Liver (tissue), 9 donors: ENCODE data around the gene MICU1. TPM values are rescaled to one million over a fixed set of nuclear protein-coding genes. Genes with fewer than 3 reads are reported as not detected.

ENCODE experiments used
- DNase-seq: peaks from one replicate; pipeline ENCODE4 v3.0.0-alpha.2; 2017; ENCODE audit warnings: low spot score
- H3K27ac ChIP-seq, 2 donors: one replicate each; pipeline ENCODE4 v1.7.0; 2013; ENCODE audit warnings: inconsistent platforms in 2 of 2, low read length in 2 of 2, control low read depth in 1 of 2, low read depth in 1 of 2, mild to moderate bottlenecking in 1 of 2
- H3K27me3 ChIP-seq, 4 donors: one replicate each; pipeline versions ENCODE4 v1.6.1 to v1.7.0; 2013; ENCODE audit warnings: low read length in 3 of 4, inconsistent platforms in 1 of 4, mild to moderate bottlenecking in 1 of 4, moderate library complexity in 1 of 4; ENCODE audit not compliant: control insufficient read depth in 4 of 4, insufficient read depth in 4 of 4
- H3K36me3 ChIP-seq, 4 donors: one replicate each; pipeline versions ENCODE4 v1.6.1 to v1.7.0; 2013; ENCODE audit warnings: low read length in 3 of 4, mild to moderate bottlenecking in 3 of 4, low read depth in 1 of 4, moderate library complexity in 1 of 4; ENCODE audit not compliant: control insufficient read depth in 4 of 4, insufficient read depth in 3 of 4
- H3K4me1 ChIP-seq, 4 donors: one replicate each; pipeline versions ENCODE4 v1.6.1 to v1.7.0; 2013; ENCODE audit warnings: low read length in 3 of 4, mild to moderate bottlenecking in 3 of 4, moderate library complexity in 1 of 4; ENCODE audit not compliant: control insufficient read depth in 4 of 4, insufficient read depth in 4 of 4
- H3K4me3 ChIP-seq, 3 donors: one replicate each; pipeline versions ENCODE4 v1.6.1 to v1.7.0; 2013; ENCODE audit warnings: low read length in 3 of 3, control low read depth in 1 of 3, low read depth in 1 of 3, mild to moderate bottlenecking in 1 of 3
- H3K9ac ChIP-seq, 2 donors: one replicate each; pipeline ENCODE4 v1.7.0; 2013; ENCODE audit warnings: low read length in 2 of 2, mild to moderate bottlenecking in 2 of 2, moderate library complexity in 2 of 2, control low read depth in 1 of 2, low read depth in 1 of 2
- H3K9me3 ChIP-seq, 4 donors: one replicate each; pipeline versions ENCODE4 v1.6.1 to v1.7.0; 2013; ENCODE audit warnings: low read length in 3 of 4; ENCODE audit not compliant: control insufficient read depth in 4 of 4
- ATF3 ChIP-seq: IDR thresholded peaks from 2 replicates; pipeline ENCODE4 v1.6.1; 2016; ENCODE audit warnings: antibody characterized with exemption
- EGR1 ChIP-seq, 2 donors: IDR thresholded peaks; 2 replicates each; pipeline ENCODE4 v1.6.1; 2016 to 2018; ENCODE audit warnings: antibody characterized with exemption in 2 of 2, low read depth in 2 of 2
- FOXA1 ChIP-seq: IDR thresholded peaks from 2 replicates; pipeline ENCODE4 v1.6.1; 2016; ENCODE audit warnings: antibody characterized with exemption
- FOXA2 ChIP-seq: IDR thresholded peaks from 2 replicates; pipeline ENCODE4 v1.6.1; 2016; ENCODE audit warnings: antibody characterized with exemption
- GABPA ChIP-seq, 2 donors: IDR thresholded peaks in 1 of 2; conservative IDR thresholded peaks in 1 of 2; 2 replicates each; pipeline ENCODE4 v1.6.1; 2016; ENCODE audit warnings: antibody characterized with exemption in 2 of 2, mild to moderate bottlenecking in 1 of 2, moderate library complexity in 1 of 2
- HNF4A ChIP-seq, 2 donors: conservative IDR thresholded peaks; 2 replicates each; pipeline ENCODE4 v1.6.1; 2016; ENCODE audit warnings: antibody characterized with exemption in 2 of 2, mild to moderate bottlenecking in 2 of 2
- HNF4G ChIP-seq: IDR thresholded peaks from 2 replicates; pipeline ENCODE4 v1.6.1; 2016; ENCODE audit warnings: antibody characterized with exemption
- JUND ChIP-seq, 2 donors: IDR thresholded peaks; 2 replicates each; pipeline ENCODE4 v1.6.1; 2016; ENCODE audit warnings: antibody characterized with exemption in 2 of 2
- NR2F2 ChIP-seq: IDR thresholded peaks from 2 replicates; pipeline ENCODE4 v1.6.1; 2016; ENCODE audit warnings: antibody characterized with exemption
- RAD21 ChIP-seq, 2 donors: IDR thresholded peaks; 2 replicates each; pipeline ENCODE4 v1.6.1; 2016; ENCODE audit warnings: antibody characterized with exemption in 2 of 2, mild to moderate bottlenecking in 2 of 2
- RXRA ChIP-seq, 2 donors: IDR thresholded peaks; 2 replicates each; pipeline ENCODE4 v1.6.1; 2017 to 2018; ENCODE audit warnings: antibody characterized with exemption in 2 of 2, mild to moderate bottlenecking in 1 of 2
- SP1 ChIP-seq: IDR thresholded peaks from 2 replicates; pipeline ENCODE4 v1.6.1; 2018; ENCODE audit warnings: antibody characterized with exemption, mild to moderate bottlenecking
- TAF1 ChIP-seq: conservative IDR thresholded peaks from 2 replicates; pipeline ENCODE4 v1.6.1; 2016; ENCODE audit warnings: antibody characterized with exemption, mild to moderate bottlenecking
- YY1 ChIP-seq: IDR thresholded peaks from 2 replicates; pipeline ENCODE4 v1.6.1; 2016; ENCODE audit warnings: antibody characterized with exemption, mild to moderate bottlenecking
- ZBTB33 ChIP-seq: IDR thresholded peaks from 2 replicates; pipeline ENCODE4 v1.6.1; 2016; ENCODE audit warnings: antibody characterized with exemption
- WGBS: extraction: QIAGEN DNeasy Blood & Tissue Kit; methylation state at CpG from one replicate; pipeline ENCODE4 v1.1.7; 2013; 5-methylcytosine and 5-hydroxymethylcytosine counted together
- polyA plus RNA-seq, 2 donors: library from polyadenylated mRNA; stranded (reverse) in 1 of 2; unstranded in 1 of 2; fragments of 200-250 nt in 1 of 2; fragments of >200 nt in 1 of 2; fragmentation: Nextera tagmentation in 1 of 2; extraction: Ambion mirVana in 1 of 2; gene quantifications; one replicate each; pipeline versions ENCODE4 v1.2.1 to v1.2.3, GENCODE V29; 2013 to 2015
- total RNA-seq, 2 donors: library from RNA; depleted of rRNA; stranded (reverse); fragments of >200 nt; gene quantifications; one replicate each; pipeline ENCODE4 v1.2.3, GENCODE V29; 2014
- TF ChIP-seq, protein P1 (sequence below): IDR thresholded peaks from 2 replicates; pipeline ENCODE4 v1.6.1; 2016; ENCODE audit warnings: antibody characterized with exemption, mild to moderate bottlenecking
- TF ChIP-seq, protein P2 (sequence below): IDR thresholded peaks from 2 replicates; pipeline ENCODE4 v1.6.1; 2016; ENCODE audit warnings: antibody characterized with exemption
- TF ChIP-seq, protein P3 (sequence below): fragments of 150-350 bp; IDR thresholded peaks from 2 replicates; pipeline ENCODE4 v1.5.1; 2017; ENCODE audit warnings: improper control_type of control experiment, low read depth, low read length; ENCODE audit not compliant: missing input control
- donor health status: healthy.
- donor health status: healthy.
- donor health status: healthy.
- donor health status: healthy.
- donor health status: healthy.

MICU1 gene
- total and polyA plus RNA-seq, 4 donors = 26.4 to 47.4 (median 32.1) TPM

GRCh38 chr10:72505435-72505834 is 120.4 kb downstream of the MICU1 start:
- TF ChIP-seq ZBTB33 (no peak), GABPA (IDR thresholded peaks at IDR 0.05 in 1 of 2, conservative IDR thresholded peaks at IDR 0.05 in 1 of 2) (no peak), HNF4A (conservative IDR thresholded peaks at IDR 0.05) (no peak), RXRA (IDR thresholded peaks at IDR 0.05) (no peak), FOXA1 (no peak), SP1 (no peak), NR2F2 (no peak)
- H3K9ac ChIP-seq = no peak overlapping the region
- H3K4me3 ChIP-seq = no peak overlapping the region
- H3K9me3 ChIP-seq = no peaks in the 10 kb centered on the region
- H3K27me3 ChIP-seq = no peaks in the 10 kb centered on the region
- no peak overlapping the region for H3K27ac ChIP-seq
- 99% methylated on average over 6 of the region's 6 CpGs for WGBS
- DNase-seq = no peak
- peaks cover 0 to 17% (median 3%) of the 10 kb centered on the region in 4 donors for H3K36me3 ChIP-seq
- H3K4me1 ChIP-seq = peaks cover 0 to 21% (median 17%) of the 10 kb centered on the region in 4 donors

DNA sequence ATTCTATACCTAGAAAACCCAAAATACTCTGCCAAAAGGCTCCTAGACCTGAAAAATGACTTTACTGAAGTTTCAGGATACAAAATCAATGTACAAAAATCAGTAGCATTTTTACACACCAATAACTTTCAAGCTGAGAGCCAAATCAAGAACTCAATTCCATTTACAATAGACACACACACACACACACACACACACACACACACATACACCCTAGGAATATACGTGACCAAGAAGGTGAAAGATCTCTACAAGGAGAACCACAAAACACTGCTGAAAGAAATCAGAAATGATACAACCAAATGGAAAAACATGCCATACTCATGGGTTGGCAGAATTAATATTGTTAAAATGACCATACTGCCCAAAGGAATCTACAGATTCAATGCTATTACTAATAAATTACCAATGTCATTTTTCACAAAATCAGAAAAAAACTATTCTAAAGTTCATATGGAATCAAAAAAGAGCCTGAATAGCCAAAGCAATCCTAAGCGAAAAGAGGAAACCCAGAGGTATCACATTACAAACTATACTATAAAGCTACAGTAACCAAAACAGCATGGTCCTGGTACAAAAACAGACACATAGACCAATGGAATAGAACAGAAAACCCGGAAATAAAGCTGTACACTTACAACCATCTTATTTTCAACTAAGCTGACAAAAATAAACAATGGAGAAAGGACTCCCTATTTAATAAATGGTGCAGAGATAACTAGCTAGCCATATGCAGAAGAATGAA is 122.0 kb downstream of the MICU1 start:
- DNase-seq = no peak
- H3K27ac ChIP-seq = peak overlapping the region; percentile 37 to 52
- TF ChIP-seq JUND (IDR thresholded peaks at IDR 0.05) (no peak), YY1 (no peak), GABPA (IDR thresholded peaks at IDR 0.05 in 1 of 2, conservative IDR thresholded peaks at IDR 0.05 in 1 of 2) (no peak), ZBTB33 (no peak), NR2F2 (no peak), SP1 (no peak), TAF1 (no peak), FOXA2 (no peak), ATF3 (no peak), HNF4G (no peak), HNF4A (conservative IDR thresholded peaks at IDR 0.05) (no peak), EGR1 (IDR thresholded peaks at IDR 0.05; ENCODE audit: low read depth in 2 of 2) (no peak), FOXA1 (no peak), RAD21 (IDR thresholded peaks at IDR 0.05) (no peak), RXRA (IDR thresholded peaks at IDR 0.05) (no peak)
- TF ChIP-seq, protein P1, sequence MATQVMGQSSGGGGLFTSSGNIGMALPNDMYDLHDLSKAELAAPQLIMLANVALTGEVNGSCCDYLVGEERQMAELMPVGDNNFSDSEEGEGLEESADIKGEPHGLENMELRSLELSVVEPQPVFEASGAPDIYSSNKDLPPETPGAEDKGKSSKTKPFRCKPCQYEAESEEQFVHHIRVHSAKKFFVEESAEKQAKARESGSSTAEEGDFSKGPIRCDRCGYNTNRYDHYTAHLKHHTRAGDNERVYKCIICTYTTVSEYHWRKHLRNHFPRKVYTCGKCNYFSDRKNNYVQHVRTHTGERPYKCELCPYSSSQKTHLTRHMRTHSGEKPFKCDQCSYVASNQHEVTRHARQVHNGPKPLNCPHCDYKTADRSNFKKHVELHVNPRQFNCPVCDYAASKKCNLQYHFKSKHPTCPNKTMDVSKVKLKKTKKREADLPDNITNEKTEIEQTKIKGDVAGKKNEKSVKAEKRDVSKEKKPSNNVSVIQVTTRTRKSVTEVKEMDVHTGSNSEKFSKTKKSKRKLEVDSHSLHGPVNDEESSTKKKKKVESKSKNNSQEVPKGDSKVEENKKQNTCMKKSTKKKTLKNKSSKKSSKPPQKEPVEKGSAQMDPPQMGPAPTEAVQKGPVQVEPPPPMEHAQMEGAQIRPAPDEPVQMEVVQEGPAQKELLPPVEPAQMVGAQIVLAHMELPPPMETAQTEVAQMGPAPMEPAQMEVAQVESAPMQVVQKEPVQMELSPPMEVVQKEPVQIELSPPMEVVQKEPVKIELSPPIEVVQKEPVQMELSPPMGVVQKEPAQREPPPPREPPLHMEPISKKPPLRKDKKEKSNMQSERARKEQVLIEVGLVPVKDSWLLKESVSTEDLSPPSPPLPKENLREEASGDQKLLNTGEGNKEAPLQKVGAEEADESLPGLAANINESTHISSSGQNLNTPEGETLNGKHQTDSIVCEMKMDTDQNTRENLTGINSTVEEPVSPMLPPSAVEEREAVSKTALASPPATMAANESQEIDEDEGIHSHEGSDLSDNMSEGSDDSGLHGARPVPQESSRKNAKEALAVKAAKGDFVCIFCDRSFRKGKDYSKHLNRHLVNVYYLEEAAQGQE = no peak
- TF ChIP-seq, protein P2, sequence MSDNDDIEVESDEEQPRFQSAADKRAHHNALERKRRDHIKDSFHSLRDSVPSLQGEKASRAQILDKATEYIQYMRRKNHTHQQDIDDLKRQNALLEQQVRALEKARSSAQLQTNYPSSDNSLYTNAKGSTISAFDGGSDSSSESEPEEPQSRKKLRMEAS = no peak
- TF ChIP-seq, protein P3, sequence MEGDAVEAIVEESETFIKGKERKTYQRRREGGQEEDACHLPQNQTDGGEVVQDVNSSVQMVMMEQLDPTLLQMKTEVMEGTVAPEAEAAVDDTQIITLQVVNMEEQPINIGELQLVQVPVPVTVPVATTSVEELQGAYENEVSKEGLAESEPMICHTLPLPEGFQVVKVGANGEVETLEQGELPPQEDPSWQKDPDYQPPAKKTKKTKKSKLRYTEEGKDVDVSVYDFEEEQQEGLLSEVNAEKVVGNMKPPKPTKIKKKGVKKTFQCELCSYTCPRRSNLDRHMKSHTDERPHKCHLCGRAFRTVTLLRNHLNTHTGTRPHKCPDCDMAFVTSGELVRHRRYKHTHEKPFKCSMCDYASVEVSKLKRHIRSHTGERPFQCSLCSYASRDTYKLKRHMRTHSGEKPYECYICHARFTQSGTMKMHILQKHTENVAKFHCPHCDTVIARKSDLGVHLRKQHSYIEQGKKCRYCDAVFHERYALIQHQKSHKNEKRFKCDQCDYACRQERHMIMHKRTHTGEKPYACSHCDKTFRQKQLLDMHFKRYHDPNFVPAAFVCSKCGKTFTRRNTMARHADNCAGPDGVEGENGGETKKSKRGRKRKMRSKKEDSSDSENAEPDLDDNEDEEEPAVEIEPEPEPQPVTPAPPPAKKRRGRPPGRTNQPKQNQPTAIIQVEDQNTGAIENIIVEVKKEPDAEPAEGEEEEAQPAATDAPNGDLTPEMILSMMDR = no peak
- no peaks in the 10 kb centered on the region for H3K9me3 ChIP-seq
- peaks cover 0 to 13% (median 9%) of the 10 kb centered on the region in 4 donors for H3K4me1 ChIP-seq
- H3K27me3 ChIP-seq = no peaks in the 10 kb centered on the region
- no peak overlapping the region for H3K9ac ChIP-seq
- no peak overlapping the region for H3K4me3 ChIP-seq
- 95% methylated on average over 3 of the region's 3 CpGs for WGBS
- peaks cover 0 to 17% (median 3%) of the 10 kb centered on the region in 4 donors for H3K36me3 ChIP-seq
